ENCODE results near the gene ARHGAP21. TPM values are rescaled to one million over a fixed set of nuclear protein-coding genes. Genes with fewer than 3 reads are reported as not detected.

Gene ARHGAP21
- total and polyA plus RNA-seq, 9 of the 15 experiments (the other 6 are each of a cell fraction or from before 2014, with no cell fraction given), result 13.6 to 145 (median 60.8) TPM

DNA sequence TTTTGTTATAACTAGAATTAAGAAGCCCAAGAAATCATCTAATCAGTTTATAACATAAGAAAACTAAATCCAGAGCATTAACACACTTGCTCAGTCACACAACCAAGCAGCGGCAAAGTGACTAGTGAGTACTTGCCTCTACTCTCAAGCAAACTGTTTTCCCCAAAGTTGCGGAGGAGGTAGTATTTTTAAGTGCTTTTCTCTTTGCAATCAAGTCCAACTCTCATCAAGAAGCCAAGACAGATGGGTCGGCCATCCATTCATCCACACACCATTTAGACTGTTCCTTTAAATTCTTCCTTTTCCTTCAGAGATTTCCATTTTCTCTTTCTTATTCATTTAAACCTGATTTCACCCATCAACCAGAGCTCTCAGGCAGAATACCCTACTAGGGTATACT lies 25.4 kb downstream of the ARHGAP21 start:
- intact Hi-C loops (cut with micrococcal nuclease), result no loop called here
- in situ Hi-C loops (cut with MboI), result no loop called here
- peaks cover 10% of the 10 kb centered on the region; the same call in 2 of the 3 replicates for H3K36me3 ChIP-seq (ENCODE audit: control insufficient read depth, insufficient read depth, low read length)
- H3K9ac ChIP-seq (ENCODE audit: insufficient read depth in 1 of 2, low read depth in 2 of 2, low read length in 2 of 2), result no peak overlapping the region
- no peak overlapping the region for H3K4me2 ChIP-seq (ENCODE audit: insufficient read depth, low read length)
- no peaks in the 10 kb centered on the region; the same call in 1 of the 2 replicates for H4K20me1 ChIP-seq (replicated peaks; ENCODE audit: control insufficient read depth, insufficient read depth, low read length)
- H3K27me3 ChIP-seq (ENCODE audit: control insufficient read depth in 2 of 2, insufficient read depth in 2 of 2, low read length in 2 of 2), result no peaks in the 10 kb centered on the region
- TF ChIP-seq PURB (CRISPR knock-in tag; IDR thresholded peaks at IDR 0.05; ENCODE audit: low read depth) (no peak), FOS (IDR thresholded peaks at IDR 0.05; ENCODE audit: extremely low read depth, insufficient read length) (no peak), BDP1 (IDR thresholded peaks at IDR 0.05; ENCODE audit: insufficient read depth, insufficient read length) (no peak)
- TF ChIP-seq, protein P1, sequence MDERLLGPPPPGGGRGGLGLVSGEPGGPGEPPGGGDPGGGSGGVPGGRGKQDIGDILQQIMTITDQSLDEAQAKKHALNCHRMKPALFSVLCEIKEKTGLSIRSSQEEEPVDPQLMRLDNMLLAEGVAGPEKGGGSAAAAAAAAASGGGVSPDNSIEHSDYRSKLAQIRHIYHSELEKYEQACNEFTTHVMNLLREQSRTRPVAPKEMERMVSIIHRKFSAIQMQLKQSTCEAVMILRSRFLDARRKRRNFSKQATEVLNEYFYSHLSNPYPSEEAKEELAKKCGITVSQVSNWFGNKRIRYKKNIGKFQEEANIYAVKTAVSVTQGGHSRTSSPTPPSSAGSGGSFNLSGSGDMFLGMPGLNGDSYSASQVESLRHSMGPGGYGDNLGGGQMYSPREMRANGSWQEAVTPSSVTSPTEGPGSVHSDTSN (CRISPR knock-in tag; IDR thresholded peaks at IDR 0.05; ENCODE audit: low read depth), result no peak
- TF ChIP-seq, protein P1 (tag; conservative IDR thresholded peaks at IDR 0.05; ENCODE audit: low read depth), result no peak
- TF ChIP-seq, protein P2, sequence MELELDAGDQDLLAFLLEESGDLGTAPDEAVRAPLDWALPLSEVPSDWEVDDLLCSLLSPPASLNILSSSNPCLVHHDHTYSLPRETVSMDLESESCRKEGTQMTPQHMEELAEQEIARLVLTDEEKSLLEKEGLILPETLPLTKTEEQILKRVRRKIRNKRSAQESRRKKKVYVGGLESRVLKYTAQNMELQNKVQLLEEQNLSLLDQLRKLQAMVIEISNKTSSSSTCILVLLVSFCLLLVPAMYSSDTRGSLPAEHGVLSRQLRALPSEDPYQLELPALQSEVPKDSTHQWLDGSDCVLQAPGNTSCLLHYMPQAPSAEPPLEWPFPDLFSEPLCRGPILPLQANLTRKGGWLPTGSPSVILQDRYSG (tag; conservative IDR thresholded peaks at IDR 0.05; ENCODE audit: low read depth), result no peak
- H3K9me3 ChIP-seq (replicated peaks; ENCODE audit: control insufficient read depth, insufficient read depth, low read depth, low read length), result no peaks in the 10 kb centered on the region
- H3K79me2 ChIP-seq (ENCODE audit: control insufficient read depth, insufficient read depth, low read length), result peaks cover 90% of the 10 kb centered on the region
- WGBS (ENCODE audit: insufficient coverage, low coverage, missing lambda C conversion rate), result 75% methylated on average over 3 of the region's 3 CpGs
- CTCF ChIA-PET (ENCODE audit: low intra/inter-chr PET ratio), result no interaction called here
- no TSS peak for BruUV-seq (replicated peaks)
- H3K4me3 ChIP-seq, result no peak overlapping the region
- H2AFZ ChIP-seq (ENCODE audit: low read depth, low read length), result no peak overlapping the region
- H3K4me1 ChIP-seq (replicated peaks in 1 of 2; ENCODE audit: control insufficient read depth in 2 of 2, insufficient read depth in 2 of 2, low read length in 2 of 2), result no peaks in the 10 kb centered on the region; a peak in 1 of 5 replicates
- POLR2A ChIA-PET, result interaction anchor here (0.7 to 2.0 kb wide), 4 partner anchors 7 to 23 kb away, joined by 3 to 6 read pairs (median 3); no protein-coding TSS in a partner anchor
- DNase-seq (ENCODE audit: extremely low read depth in 1 of 4, low spot score in 3 of 4) (no peak), FAIRE-seq (no peak), ATAC-seq (no peak)
- H3K9me1 ChIP-seq (ENCODE audit: control insufficient read depth, insufficient read depth, low read length), result no peaks in the 10 kb centered on the region
- no peak overlapping the region for H3K27ac ChIP-seq (ENCODE audit: extremely low read depth, low read depth, low read length)
